Prostate gland (tissue), 2 donors: ENCODE results near the gene BDKRB2.

Experiments used
- CTCF ChIP-seq, 4 experiments: fragments of 200-600 bp in 2 of 4; fragments of 450-650 bp in 2 of 4; sonication (generic) in 2 of 4; IDR thresholded peaks; 1 replicate in 3 of 4; 2 replicates in 1 of 4; pipeline ENCODE4 v1.5.1; 2016 to 2019; ENCODE audit warnings: antibody characterized with exemption in 4 of 4, mild to moderate bottlenecking in 2 of 4, moderate library complexity in 2 of 4
- POLR2A ChIP-seq: fragments of 450-650 bp; IDR thresholded peaks from one replicate; pipeline ENCODE4 v1.6.1; 2016; ENCODE audit warnings: antibody characterized with exemption, mild to moderate bottlenecking

GRCh38 chr14:96237641-96238040, 33.0 kb downstream of the BDKRB2 start:
- no peak for TF ChIP-seq CTCF (IDR thresholded peaks at IDR 0.05)
- TF ChIP-seq POLR2A: no peak
